Keratinocyte (primary cell): ENCODE results near the gene C21orf91. TPM values are rescaled to one million over a fixed set of nuclear protein-coding genes. Genes with fewer than 3 reads are reported as not detected.

Source experiments
- DNase-seq: peaks from one replicate; pipeline ENCODE4 v3.0.0-alpha.2; 2011; ENCODE audit warnings: low read depth, missing footprints, low spot score
- FAIRE-seq: peaks from 2 replicates; lab custom pipeline; 2011; peaks lifted over from hg19 to GRCh38; lab: Jason Lieb, UNC
- H2AFZ ChIP-seq: 2 replicates; pipeline ENCODE4 v1.6.0; 2012; ENCODE audit warnings: low read length, control low read depth, inconsistent platforms; ENCODE audit not compliant: control insufficient read depth
- H3K27ac ChIP-seq: 2 replicates; pipeline ENCODE4 v1.5.1; 2011; ENCODE audit warnings: low read length; ENCODE audit not compliant: control insufficient read depth, insufficient read depth
- H3K27me3 ChIP-seq: 3 replicates; pipeline ENCODE4 v1.6.0; 2011; ENCODE audit warnings: low read length; ENCODE audit not compliant: control insufficient read depth, insufficient read depth; ENCODE audit errors: extremely low read depth
- H3K36me3 ChIP-seq, 2 experiments: 2 replicates in 1 of 2; 3 replicates in 1 of 2; pipeline ENCODE4 v1.5.1; 2011; ENCODE audit warnings: low read length in 2 of 2, mild to moderate bottlenecking in 1 of 2; ENCODE audit not compliant: control insufficient read depth in 2 of 2, insufficient read depth in 2 of 2; ENCODE audit errors: extremely low read depth in 1 of 2
- H3K4me1 ChIP-seq: 3 replicates; pipeline ENCODE4 v1.5.1; 2011; ENCODE audit warnings: low read length; ENCODE audit not compliant: control insufficient read depth, insufficient read depth; ENCODE audit errors: extremely low read depth
- H3K4me2 ChIP-seq: 3 replicates; pipeline ENCODE4 v1.6.0; 2011; ENCODE audit warnings: low read depth, low read length; ENCODE audit not compliant: control insufficient read depth, insufficient read depth; ENCODE audit errors: extremely low read depth
- H3K4me3 ChIP-seq, 3 experiments: fragments of 200-600 bp in 1 of 3; sonication (generic) in 1 of 3; 2 replicates in 2 of 3; 3 replicates in 1 of 3; pipeline ENCODE4 v1.5.1; 2011 to 2016; ENCODE audit warnings: low read length in 3 of 3, mild to moderate bottlenecking in 3 of 3, control low read depth in 2 of 3, inconsistent platforms in 1 of 3, low read depth in 1 of 3, mixed read lengths in 1 of 3, mixed run types in 1 of 3, moderate library complexity in 1 of 3; ENCODE audit not compliant: control insufficient read depth in 2 of 3, insufficient read depth in 2 of 3; ENCODE audit errors: extremely low read depth in 1 of 3
- H3K79me2 ChIP-seq: 2 replicates; pipeline ENCODE4 v1.6.0; 2012; ENCODE audit warnings: low read length; ENCODE audit not compliant: control insufficient read depth, insufficient read depth
- H3K9ac ChIP-seq: 3 replicates; pipeline ENCODE4 v1.6.0; 2011; ENCODE audit warnings: low read length; ENCODE audit not compliant: control insufficient read depth, insufficient read depth; ENCODE audit errors: extremely low read depth
- H3K9me1 ChIP-seq: 3 replicates; pipeline ENCODE4 v1.6.0; 2011; ENCODE audit warnings: low read length; ENCODE audit not compliant: control insufficient read depth, insufficient read depth; ENCODE audit errors: extremely low read depth
- H3K9me3 ChIP-seq: 2 replicates; pipeline ENCODE4 v1.5.1; 2012; ENCODE audit warnings: low read depth, low read length; ENCODE audit not compliant: control insufficient read depth
- H4K20me1 ChIP-seq: 3 replicates; pipeline ENCODE4 v1.6.0; 2011; ENCODE audit warnings: low read length; ENCODE audit not compliant: control insufficient read depth, insufficient read depth; ENCODE audit errors: extremely low read depth
- CTCF ChIP-seq, 3 experiments: IDR thresholded peaks in 1 of 3; conservative IDR thresholded peaks in 1 of 3; optimal IDR thresholded peaks in 1 of 3; 2 replicates in 2 of 3; 3 replicates in 1 of 3; pipeline versions ENCODE3 to v1.5.1; 2011; ENCODE audit warnings: low read length in 3 of 3, mild to moderate bottlenecking in 3 of 3, moderate library complexity in 2 of 3, control low read depth in 1 of 3, inconsistent platforms in 1 of 3; ENCODE audit not compliant: insufficient read depth in 2 of 3; ENCODE audit errors: extremely low read depth in 1 of 3
- EZH2 ChIP-seq: IDR thresholded peaks from one replicate; pipeline ENCODE4 v1.6.1; 2012; ENCODE audit warnings: inconsistent platforms, mild to moderate bottlenecking, low read length, moderate library complexity
- dilution Hi-C: fragments of 300-500 bp; cut with MboI; formaldehyde crosslinking; loops from one replicate; pipeline ENCODE4 v1.7.0; 2020; ENCODE audit warnings: low sequenced_read_pairs; ENCODE audit not compliant: extremely low pct_ligation_motif_present
- polyA plus RNA-seq, 5 experiments: library from polyadenylated mRNA; depleted of rRNA in 3 of 5; stranded (reverse) in 3 of 5; stranded (forward) in 1 of 5; unstranded in 1 of 5; fragments of >200 nt; gene quantifications; 1 replicate in 1 of 5; 2 replicates in 3 of 5; 3 replicates in 1 of 5; pipeline versions ENCODE4 v1.2.1 to v1.2.3, GENCODE V29; 2011 to 2012; ENCODE audit warnings: missing spikeins in 2 of 5, low read depth in 1 of 5, low replicate concordance in 1 of 5

The C21orf91 gene
- polyA plus RNA-seq, 1 donor (not counting 4 experiments of a cell fraction or from before 2014, with no cell fraction given), result 28.2 TPM

- Histone ChIP-seq H3K79me2 (no peaks in the 10 kb centered on the region), H3K4me2 (no peak overlapping the region), H3K27ac (no peak overlapping the region), H4K20me1 (no peaks in the 10 kb centered on the region), H2AFZ (no peak overlapping the region), H3K36me3 (no peaks in the 10 kb centered on the region), H3K27me3 (no peaks in the 10 kb centered on the region), H3K4me3 (no peak overlapping the region), H3K9ac (no peak overlapping the region), H3K9me3 (no peaks in the 10 kb centered on the region), H3K9me1 (no peaks in the 10 kb centered on the region), H3K4me1 (peaks cover 16% of the 10 kb centered on the region)
- TF ChIP-seq EZH2 (no peak), CTCF (optimal IDR thresholded peaks at IDR 0.05 in 1 of 3, IDR thresholded peaks at IDR 0.05 in 1 of 3, conservative IDR thresholded peaks at IDR 0.05 in 1 of 3; ENCODE audit: extremely low read depth in 1 of 3, insufficient read depth in 2 of 3, low read length in 3 of 3) (no peak)
- dilution Hi-C loops, result no loop called here
- no peak for DNase-seq
- no peak for FAIRE-seq
Measured at GRCh38 chr21:17779980-17780379, 39.2 kb downstream of the C21orf91 start.

GRCh38 chr21:17779496-17779895 lies 39.7 kb downstream of the C21orf91 start:
- dilution Hi-C loops, result no loop called here
- Histone ChIP-seq H3K9me3 (no peaks in the 10 kb centered on the region), H3K79me2 (no peaks in the 10 kb centered on the region), H3K27ac (no peak overlapping the region), H3K9ac (no peak overlapping the region), H3K27me3 (no peaks in the 10 kb centered on the region), H3K36me3 (no peaks in the 10 kb centered on the region), H4K20me1 (no peaks in the 10 kb centered on the region), H3K9me1 (no peaks in the 10 kb centered on the region), H3K4me3 (no peak overlapping the region), H3K4me1 (peaks cover 12% of the 10 kb centered on the region), H3K4me2 (no peak overlapping the region), H2AFZ (no peak overlapping the region)
- TF ChIP-seq EZH2, result no peak
- no peak for TF ChIP-seq CTCF (optimal IDR thresholded peaks at IDR 0.05 in 1 of 3, IDR thresholded peaks at IDR 0.05 in 1 of 3, conservative IDR thresholded peaks at IDR 0.05 in 1 of 3; ENCODE audit: extremely low read depth in 1 of 3, insufficient read depth in 2 of 3, low read length in 3 of 3)
- no peak for DNase-seq
- peak; percentile 17 for FAIRE-seq
